Gastroesophageal sphincter (tissue), 3 donors: Measurements from ENCODE around the gene RXFP4.

Experiments
- EP300 ChIP-seq: sonication (generic); formaldehyde crosslinking; IDR thresholded peaks from one replicate; pipeline ENCODE4 v1.6.1; 2017; ENCODE audit warnings: antibody characterized with exemption, mild to moderate bottlenecking
- POLR2A ChIP-seq, 2 donors: fragments of 450-650 bp; IDR thresholded peaks; one replicate each; pipeline ENCODE4 v1.6.1; 2017; ENCODE audit warnings: antibody characterized with exemption in 2 of 2, mild to moderate bottlenecking in 2 of 2, moderate library complexity in 1 of 2
- TF ChIP-seq, protein P1 (sequence below), 4 experiments: fragments of 200-600 bp in 2 of 4; fragments of 450-650 bp in 2 of 4; sonication (generic) in 1 of 4; IDR thresholded peaks; one replicate each; pipeline ENCODE4 v1.5.1; 2017 to 2019; ENCODE audit warnings: antibody characterized with exemption in 4 of 4, mild to moderate bottlenecking in 2 of 4, moderate library complexity in 2 of 4

GRCh38 chr1:155969377-155969791 is 27.9 kb downstream of the RXFP4 start:
- TF ChIP-seq EP300 (no peak), POLR2A (IDR thresholded peaks at IDR 0.05) (no peak)
- TF ChIP-seq, protein P1, sequence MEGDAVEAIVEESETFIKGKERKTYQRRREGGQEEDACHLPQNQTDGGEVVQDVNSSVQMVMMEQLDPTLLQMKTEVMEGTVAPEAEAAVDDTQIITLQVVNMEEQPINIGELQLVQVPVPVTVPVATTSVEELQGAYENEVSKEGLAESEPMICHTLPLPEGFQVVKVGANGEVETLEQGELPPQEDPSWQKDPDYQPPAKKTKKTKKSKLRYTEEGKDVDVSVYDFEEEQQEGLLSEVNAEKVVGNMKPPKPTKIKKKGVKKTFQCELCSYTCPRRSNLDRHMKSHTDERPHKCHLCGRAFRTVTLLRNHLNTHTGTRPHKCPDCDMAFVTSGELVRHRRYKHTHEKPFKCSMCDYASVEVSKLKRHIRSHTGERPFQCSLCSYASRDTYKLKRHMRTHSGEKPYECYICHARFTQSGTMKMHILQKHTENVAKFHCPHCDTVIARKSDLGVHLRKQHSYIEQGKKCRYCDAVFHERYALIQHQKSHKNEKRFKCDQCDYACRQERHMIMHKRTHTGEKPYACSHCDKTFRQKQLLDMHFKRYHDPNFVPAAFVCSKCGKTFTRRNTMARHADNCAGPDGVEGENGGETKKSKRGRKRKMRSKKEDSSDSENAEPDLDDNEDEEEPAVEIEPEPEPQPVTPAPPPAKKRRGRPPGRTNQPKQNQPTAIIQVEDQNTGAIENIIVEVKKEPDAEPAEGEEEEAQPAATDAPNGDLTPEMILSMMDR (IDR thresholded peaks at IDR 0.05): no peak
